GM23248 (cell line): Measurements from ENCODE around the gene THSD4.

Experiments used
- EZH2 ChIP-seq: fragments of 200-600 bp; sonication (generic); IDR thresholded peaks from 2 replicates; pipeline ENCODE4 v1.6.1; 2018; ENCODE audit warnings: antibody characterized with exemption, mild to moderate bottlenecking; ENCODE audit not compliant: insufficient read depth, poor library complexity, severe bottlenecking
- EZH2phosphoT487 ChIP-seq: fragments of 200-600 bp; sonication (generic); IDR thresholded peaks from 2 replicates; pipeline ENCODE4 v1.6.1; 2018; ENCODE audit warnings: antibody characterized with exemption, moderate library complexity, mild to moderate bottlenecking, low read depth; ENCODE audit not compliant: insufficient read depth

- TF ChIP-seq EZH2: no peak
- no peak for TF ChIP-seq EZH2phosphoT487
Measured at GRCh38 chr15:71541746-71542145, 426.5 kb downstream of the THSD4 start.
